Stimulated activated CD4-positive, alpha-beta T cell treated with anti-CD3 and anti-CD28 coated beads, Interleukin-1b, Interleukin-23, amount 100 ng/mL, for 1 hour (primary cell): ENCODE data around the gene SNAPC4.
"Not testable (repeated sequence)": the region's sequence is repeated elsewhere in the genome, so short reads cannot be mapped to it uniquely, and the experiment has no call there.

Experiments
- DNase-seq, 2 donors: peaks; one replicate each; pipeline ENCODE4 v3.0.0-alpha.2; 2020; ENCODE audit warnings: low read depth in 2 of 2

SNAPC4 gene

DNA sequence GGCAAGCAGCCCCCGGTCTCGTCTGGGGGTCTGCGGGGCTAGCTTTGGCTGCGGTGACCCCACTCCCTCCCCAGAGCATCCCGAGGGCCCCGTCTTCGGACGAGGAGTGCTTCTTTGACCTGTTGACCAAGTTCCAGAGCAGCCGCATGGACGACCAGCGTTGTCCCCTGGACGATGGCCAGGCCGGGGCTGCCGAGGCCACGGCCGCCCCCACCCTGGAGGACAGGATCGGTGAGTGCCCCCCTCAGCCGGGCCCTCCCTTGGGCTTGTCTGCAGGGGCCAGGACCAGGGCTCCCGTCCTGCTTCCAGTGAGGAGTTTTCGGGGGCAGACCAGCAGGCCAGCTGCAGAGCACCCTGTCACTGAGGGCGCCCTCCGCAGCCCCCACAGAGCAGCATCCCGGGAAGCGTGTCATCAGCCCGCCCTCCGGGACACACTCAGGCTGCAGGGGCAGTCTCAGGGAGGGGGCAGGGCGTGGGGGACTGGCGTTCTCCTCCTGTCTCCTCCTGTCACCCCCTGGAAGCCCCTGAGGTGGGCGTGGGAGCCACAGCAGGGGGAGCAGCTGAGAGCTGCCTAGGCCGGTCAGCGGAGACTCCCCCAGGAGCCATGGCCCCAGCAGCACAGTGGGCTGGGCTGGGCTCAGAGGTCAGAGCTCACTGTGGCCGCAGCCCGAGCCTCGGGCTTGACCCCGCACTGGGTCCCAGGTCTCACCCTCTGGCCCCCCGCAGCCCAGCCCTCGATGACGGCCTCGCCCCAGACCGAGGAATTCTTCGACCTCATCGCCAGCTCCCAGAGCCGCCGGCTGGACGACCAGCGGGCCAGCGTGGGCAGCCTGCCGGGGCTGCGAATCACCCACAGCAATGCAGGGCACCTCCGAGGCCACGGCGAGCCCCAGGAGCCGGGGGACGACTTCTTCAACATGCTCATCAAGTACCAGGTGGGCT is 44.1 kb downstream of the SNAPC4 start:
- DNase-seq: no peak

DNA sequence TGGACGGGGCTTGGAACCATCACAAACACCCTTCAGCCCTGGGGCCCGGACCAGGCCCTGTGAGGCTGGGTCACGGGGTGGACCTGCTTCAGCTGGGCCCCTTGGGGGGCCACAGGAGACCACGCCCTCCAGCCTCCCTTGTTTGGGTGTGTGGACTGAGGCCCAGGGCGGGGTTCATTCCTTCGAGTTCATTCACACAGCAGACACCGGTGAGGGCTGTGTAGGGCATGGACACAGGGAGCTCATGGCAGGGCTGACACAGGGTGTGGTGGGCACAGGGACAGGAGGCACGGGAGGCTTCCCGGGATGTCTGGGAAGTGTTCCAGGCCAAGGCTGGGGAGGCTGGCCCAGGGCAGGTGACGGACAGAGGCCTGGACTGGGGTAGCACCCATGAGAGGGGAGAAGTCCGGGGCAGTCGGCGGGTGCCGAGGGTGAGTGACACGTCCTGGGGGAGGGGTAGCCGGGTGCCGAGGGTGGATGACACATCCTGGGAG is 45.3 kb downstream of the SNAPC4 start:
- DNase-seq: no peak

DNA sequence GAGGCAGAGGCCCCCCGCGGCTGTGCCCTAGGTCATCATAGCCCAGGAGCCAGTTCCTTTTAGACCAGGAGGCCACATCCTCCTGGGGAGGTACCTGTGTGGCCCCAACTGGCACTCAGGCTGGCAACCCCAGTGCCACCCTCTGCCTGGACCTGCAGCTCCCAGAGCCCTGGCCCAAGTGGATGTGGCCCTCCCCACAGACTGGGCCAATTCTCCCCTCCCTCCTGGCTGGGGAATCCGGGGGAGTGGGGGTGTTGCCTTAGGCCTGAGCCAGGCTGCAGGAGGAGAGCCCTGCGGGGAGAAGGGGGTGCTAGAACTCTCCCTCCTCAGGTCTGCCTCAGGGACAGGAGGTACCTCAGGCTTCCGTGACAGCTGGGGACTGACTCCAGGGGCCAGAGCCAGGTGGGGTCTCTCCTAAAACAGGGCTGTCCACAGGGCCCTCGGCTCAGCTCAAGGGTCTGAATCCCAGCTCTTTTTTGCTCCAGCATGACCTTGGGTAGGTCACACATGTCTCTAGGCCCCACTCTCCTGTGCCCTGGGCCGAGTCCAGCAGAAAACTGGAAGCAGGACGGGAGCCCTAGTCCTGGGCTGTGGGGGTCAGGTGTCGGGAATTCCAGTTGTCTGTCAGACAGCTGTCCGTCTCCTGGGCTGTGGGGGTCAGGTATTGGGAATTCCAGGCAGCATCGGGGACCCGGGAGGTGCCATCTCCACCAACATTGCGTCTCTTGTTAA is 46.0 kb downstream of the SNAPC4 start:
- DNase-seq: no peak

DNA sequence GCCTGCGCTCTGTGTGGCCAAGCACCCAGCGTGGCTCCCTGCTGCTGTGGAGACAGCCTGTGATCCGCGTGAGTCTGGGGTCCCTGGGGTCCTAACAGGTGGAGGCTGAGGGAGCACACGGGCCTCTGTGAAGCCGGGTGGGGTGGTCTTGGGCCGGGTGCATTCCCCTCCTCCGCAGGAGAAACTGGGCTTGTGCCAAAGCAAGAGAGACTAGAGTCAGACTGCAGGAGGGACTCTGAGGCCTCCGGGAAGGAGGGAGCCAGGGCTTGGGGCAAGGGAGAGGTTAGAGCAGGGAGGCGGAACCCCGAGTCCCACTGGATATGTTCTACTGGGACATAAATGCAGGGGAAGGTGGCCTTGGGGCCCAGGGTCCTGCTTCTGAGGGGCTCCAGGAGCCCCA is 46.9 kb downstream of the SNAPC4 start:
- DNase-seq: no peak

DNA sequence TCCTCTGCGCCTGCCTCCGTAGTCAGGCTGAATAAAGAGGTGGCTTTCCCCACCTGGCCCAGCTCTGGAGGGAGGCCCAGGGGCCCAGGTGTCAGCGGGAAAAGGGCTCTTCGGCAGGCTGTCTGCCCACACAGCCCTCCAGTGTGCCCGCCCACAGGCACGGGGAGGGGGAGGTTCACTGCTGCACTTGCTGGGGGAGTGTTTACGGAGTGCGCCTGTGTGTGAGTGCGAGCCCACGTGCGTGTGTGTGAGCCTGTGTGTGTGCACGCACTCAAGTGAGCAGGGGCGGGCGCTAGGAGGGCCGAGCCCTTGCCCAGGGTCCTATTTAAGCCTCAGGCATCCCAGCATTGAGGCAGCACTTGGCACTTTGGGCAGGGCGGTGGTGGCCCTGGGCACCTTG is 47.3 kb downstream of the SNAPC4 start:
- DNase-seq: no peak

DNA sequence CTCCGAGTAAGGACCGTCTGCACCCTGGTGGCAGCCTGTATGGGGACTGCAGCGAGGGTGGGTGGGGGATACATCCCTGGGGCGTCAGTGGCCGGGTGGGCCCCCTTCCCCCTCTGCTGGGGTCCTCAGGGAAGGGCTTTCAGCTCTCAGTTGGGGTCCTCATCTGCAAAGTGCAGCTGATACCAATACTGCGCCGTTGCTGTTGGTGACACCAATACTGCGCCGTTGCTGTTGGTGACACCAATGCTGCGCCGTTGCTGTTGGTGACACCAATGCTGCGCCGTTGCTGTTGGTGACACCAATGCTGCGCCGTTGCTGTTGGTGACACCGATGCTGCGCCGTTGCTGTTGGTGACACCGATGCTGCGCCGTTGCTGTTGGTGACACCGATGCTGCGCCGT is 48.1 kb downstream of the SNAPC4 start:
- not testable (repeated sequence) for DNase-seq

DNA sequence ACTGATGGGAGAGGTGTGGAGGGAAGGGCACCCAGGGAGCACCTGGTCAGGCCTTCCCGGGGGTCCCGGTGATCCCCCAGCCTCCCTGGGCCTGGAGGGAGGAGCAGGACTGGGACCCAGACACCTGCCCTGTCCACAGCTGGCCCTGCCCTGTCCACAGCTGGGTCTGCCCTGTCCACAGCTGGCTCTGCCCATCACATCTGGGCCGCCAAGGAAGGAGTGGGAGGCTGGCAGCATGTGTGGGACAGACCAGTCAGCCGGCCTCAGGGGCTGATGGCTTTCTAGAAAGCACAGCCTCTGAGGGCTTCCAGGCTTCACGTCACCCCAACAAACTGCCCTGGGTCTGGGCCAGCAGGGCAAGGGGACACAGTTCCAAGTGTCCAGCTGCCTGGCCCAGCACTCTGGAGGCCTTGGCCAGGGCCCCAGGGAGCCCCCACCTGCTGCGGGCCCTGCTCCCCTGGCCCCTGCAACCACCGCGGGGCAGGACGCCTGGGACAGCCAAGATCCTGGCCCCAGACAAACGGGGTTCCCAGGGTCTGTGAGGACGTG is 48.6 kb downstream of the SNAPC4 start:
- DNase-seq: no peak
